A549 (cell line): Measurements from ENCODE around the gene APCDD1L. TPM values are rescaled to one million over a fixed set of nuclear protein-coding genes. Genes with fewer than 3 reads are reported as not detected.

ENCODE experiments used
- ATAC-seq, 2 experiments: fragments of 200-7000 bp in 1 of 2; fragments of >200 bp in 1 of 2; cut with Nextera tagmentation in 1 of 2; cut with Tn5 transposase in 1 of 2; 3 replicates each; pipeline versions ENCODE4 v1.8.0 to v1.9.1; 2018 to 2020; ENCODE audit warnings: mild to moderate bottlenecking in 1 of 2, moderate library complexity in 1 of 2
- CTCF ChIA-PET: fragments of 300-600 bp; sonication (Branson Sonifier 250); formaldehyde crosslinking; extraction: SDS; loops from one replicate; lab custom pipeline; 2021; ENCODE audit warnings: antibody characterized with exemption, inconsistent platforms; lab: Yijun Ruan, JAX
- POLR2A ChIA-PET: fragments of 350-600 bp; formaldehyde crosslinking; extraction: SDS; loops from one replicate; lab custom pipeline; 2021; ENCODE audit warnings: antibody characterized with exemption, inconsistent platforms; lab: Yijun Ruan, JAX
- DNase-seq, 2 experiments: peaks; one replicate each; pipeline versions ENCODE4 v3.0.0 to v3.0.0-alpha.2; 2011 to 2016; ENCODE audit warnings: low read depth in 1 of 2, low spot score in 1 of 2
- FAIRE-seq: peaks from 2 replicates; lab custom pipeline; 2011; peaks lifted over from hg19 to GRCh38; lab: Jason Lieb, UNC
- H3K27ac ChIP-seq, 2 experiments: fragments of >200 bp; sonication (Bioruptor Twin); formaldehyde crosslinking; 3 replicates each; pipeline ENCODE4 v1.5.1; 2016 to 2017
- H3K4me1 ChIP-seq: fragments of >200 bp; sonication (Bioruptor Twin); formaldehyde crosslinking; 3 replicates; pipeline ENCODE4 v1.6.1; 2016
- H3K4me2 ChIP-seq: fragments of >200 bp; sonication (Bioruptor Twin); formaldehyde crosslinking; 3 replicates; pipeline ENCODE4 v1.6.1; 2016
- H3K4me3 ChIP-seq: fragments of >200 bp; sonication (Bioruptor Twin); formaldehyde crosslinking; 3 replicates; pipeline ENCODE4 v1.5.1; 2016
- H3K9me3 ChIP-seq: fragments of >200 bp; sonication (Bioruptor Twin); formaldehyde crosslinking; 3 replicates; pipeline ENCODE4 v1.6.1; 2016
- CEBPB ChIP-seq, 2 experiments: fragments of >200 bp in 1 of 2; sonication (Bioruptor Twin) in 1 of 2; formaldehyde crosslinking in 1 of 2; IDR thresholded peaks; 2 replicates each; pipeline ENCODE4 v1.6.1; 2012 to 2016
- CHD2 ChIP-seq: fragments of 150-350 bp; IDR thresholded peaks from 2 replicates; pipeline ENCODE4 v1.6.1; 2014; ENCODE audit warnings: low read length; ENCODE audit not compliant: partially characterized antibody
- EP300 ChIP-seq, 2 experiments: fragments of >200 bp; sonication (Bioruptor Twin); formaldehyde crosslinking; IDR thresholded peaks; 2 replicates in 1 of 2; 3 replicates in 1 of 2; pipeline ENCODE4 v1.6.1; 2016 to 2017
- HES2 ChIP-seq: fragments of >200 bp; sonication (Bioruptor Twin); formaldehyde crosslinking; IDR thresholded peaks from 2 replicates; pipeline ENCODE4 v1.6.1; 2016
- HOXB13 ChIP-seq: fragments of 250-450 bp; sonication (Bioruptor Pico); IDR thresholded peaks from 2 replicates; pipeline ENCODE4 v1.5.0; 2020; ENCODE audit warnings: low read depth, mild to moderate bottlenecking, moderate library complexity
- HOXB5 ChIP-seq: fragments of 250-450 bp; sonication (Bioruptor Pico); IDR thresholded peaks from 2 replicates; pipeline ENCODE4 v1.5.0; 2020; ENCODE audit warnings: mild to moderate bottlenecking, moderate library complexity
- JUNB ChIP-seq: fragments of >200 bp; sonication (Bioruptor Twin); formaldehyde crosslinking; IDR thresholded peaks from 2 replicates; pipeline ENCODE4 v1.6.1; 2016
- KDM5A ChIP-seq: fragments of 200-600 bp; sonication (generic); IDR thresholded peaks from 2 replicates; pipeline ENCODE4 v1.6.1; 2016; ENCODE audit warnings: antibody characterized with exemption, mild to moderate bottlenecking
- MAFK ChIP-seq: fragments of 450-650 bp; IDR thresholded peaks from 2 replicates; pipeline ENCODE4 v1.6.1; 2014; ENCODE audit not compliant: partially characterized antibody
- MAX ChIP-seq: IDR thresholded peaks from 2 replicates; pipeline ENCODE4 v1.6.1; 2012
- PBX3 ChIP-seq: IDR thresholded peaks from 2 replicates; pipeline ENCODE4 v1.6.1; 2012
- PHF8 ChIP-seq: fragments of 200-600 bp; sonication (generic); IDR thresholded peaks from 2 replicates; pipeline ENCODE4 v1.6.1; 2016; ENCODE audit warnings: low read depth, mild to moderate bottlenecking, antibody characterized with exemption, moderate library complexity, borderline replicate concordance
- POLR2AphosphoS2 ChIP-seq: conservative IDR thresholded peaks from 2 replicates; pipeline ENCODE4 v1.6.1; 2012; ENCODE audit warnings: low read length, improper control_type of control experiment, inconsistent platforms
- RAD21 ChIP-seq, 2 experiments: fragments of >200 bp in 1 of 2; sonication (Bioruptor Twin) in 1 of 2; formaldehyde crosslinking in 1 of 2; IDR thresholded peaks in 1 of 2; conservative IDR thresholded peaks in 1 of 2; 2 replicates in 1 of 2; 3 replicates in 1 of 2; pipeline ENCODE4 v1.6.1; 2012 to 2018; ENCODE audit warnings: inconsistent platforms in 1 of 2
- RCOR1 ChIP-seq: fragments of 150-350 bp; IDR thresholded peaks from 2 replicates; pipeline ENCODE4 v1.6.1; 2014; ENCODE audit warnings: antibody characterized with exemption, low read length, low read depth
- REST ChIP-seq: fragments of 200-600 bp; sonication (generic); IDR thresholded peaks from 2 replicates; pipeline ENCODE4 v1.6.1; 2016; ENCODE audit warnings: antibody characterized with exemption, mild to moderate bottlenecking, moderate library complexity
- RFX5 ChIP-seq: fragments of 450-650 bp; IDR thresholded peaks from 2 replicates; pipeline ENCODE4 v1.7.1; 2014; ENCODE audit warnings: antibody characterized with exemption, mild to moderate bottlenecking, moderate library complexity
- RNF2 ChIP-seq: fragments of 200-600 bp; sonication (generic); IDR thresholded peaks from 2 replicates; pipeline ENCODE4 v1.6.1; 2016; ENCODE audit warnings: low read depth, mild to moderate bottlenecking, antibody characterized with exemption, moderate library complexity, borderline replicate concordance
- USF2 ChIP-seq: fragments of 450-650 bp; IDR thresholded peaks from 2 replicates; pipeline ENCODE4 v1.6.1; 2014; ENCODE audit warnings: antibody characterized with exemption
- ZNF302 ChIP-seq: fragments of 250-450 bp; sonication (Bioruptor Pico); IDR thresholded peaks from 2 replicates; pipeline ENCODE4 v1.9.0; 2021; ENCODE audit warnings: inconsistent platforms, mild to moderate bottlenecking, moderate library complexity
- ZSCAN20 ChIP-seq: fragments of 250-450 bp; sonication (Bioruptor Pico); IDR thresholded peaks from 2 replicates; pipeline ENCODE4 v1.8.0; 2022; ENCODE audit warnings: mild to moderate bottlenecking, moderate library complexity
- WGBS: methylation state at CpG from one replicate; pipeline ENCODE4 v1.1.6; 2017; ENCODE audit errors: missing lambda C conversion rate; 5-methylcytosine and 5-hydroxymethylcytosine counted together
- polyA plus RNA-seq, 4 experiments: library from polyadenylated mRNA; depleted of rRNA in 3 of 4; stranded (reverse); fragments of >200 nt; fragmentation: RNase III in 1 of 4; extraction: RNeasy Plus Mini Kit Qiagen cat#74134 plus additional on column Dnase treatment in 1 of 4; gene quantifications; 2 replicates in 3 of 4; 3 replicates in 1 of 4; pipeline ENCODE4 v1.2.3, GENCODE V29; 2011 to 2017

APCDD1L gene
- polyA plus RNA-seq, 2 of the 4 experiments (the other 2 are of a cell fraction) = not detected

- CTCF ChIA-PET = interaction anchor here (1.2 kb wide), 1 partner anchor 183 kb away, joined by 3 read pairs; the partner anchor contains the start of gene STX16
- no peak for DNase-seq
- H3K4me3 ChIP-seq = no peak overlapping the region
Measured at GRCh38 chr20:58467572-58468527, 47.3 kb downstream of the APCDD1L start.

GRCh38 chr20:58466729-58467571 lies 48.2 kb downstream of the APCDD1L start:
- DNase-seq (no peak), ATAC-seq (no peak), FAIRE-seq (no peak)
- ChIA-PET POLR2A (no interaction called here), CTCF (interaction anchor here (0.6 to 1.2 kb wide), 2 partner anchors 178 to 184 kb away, joined by 3 to 7 read pairs; partner anchors contain the start of gene STX16)
- no peak overlapping the region for H3K27ac ChIP-seq
- H3K4me1 ChIP-seq = no peaks in the 10 kb centered on the region
- H3K4me2 ChIP-seq = no peak overlapping the region
- TF ChIP-seq ZNF302 (no peak), JUNB (no peak), KDM5A (no peak), MAX (no peak), USF2 (no peak), CHD2 (no peak), RFX5 (no peak), MAFK (no peak), REST (no peak), RCOR1 (no peak), HES2 (no peak), PHF8 (no peak), PBX3 (no peak), HOXB5 (CRISPR knock-in tag) (no peak), CEBPB (IDR thresholded peaks at IDR 0.05) (no peak), RAD21 (conservative IDR thresholded peaks at IDR 0.05 in 1 of 2, IDR thresholded peaks at IDR 0.05 in 1 of 2) (no peak), HOXB13 (CRISPR knock-in tag) (no peak), POLR2AphosphoS2 (no peak), EP300 (IDR thresholded peaks at IDR 0.05) (no peak)
- 89% methylated on average over 45 of the region's 68 CpGs for WGBS
- H3K4me3 ChIP-seq = no peak overlapping the region
- H3K9me3 ChIP-seq = no peaks in the 10 kb centered on the region

More at GRCh38 chr20:58467572-58468527, 47.3 kb downstream of the APCDD1L start:
- no peak for FAIRE-seq
- Histone ChIP-seq H3K4me1 (no peaks in the 10 kb centered on the region), H3K27ac (no peak overlapping the region), H3K4me2 (no peak overlapping the region)
- 87% methylated on average over 28 of the region's 28 CpGs for WGBS
- POLR2A ChIA-PET = no interaction called here
- no peak for ATAC-seq
- TF ChIP-seq RNF2 (no peak), ZSCAN20 (CRISPR knock-in tag) (no peak)
- TF ChIP-seq, all 56 proteins: peak for 0
- no peaks in the 10 kb centered on the region for H3K9me3 ChIP-seq
